Immature natural killer cell (primary cell): ENCODE data around the gene SLC30A1. TPM values are rescaled to one million over a fixed set of nuclear protein-coding genes. Genes with fewer than 3 reads are reported as not detected.
"Not testable (repeated sequence)": the region's sequence is repeated elsewhere in the genome, so short reads cannot be mapped to it uniquely, and the experiment has no call there.

ENCODE experiments used
- DNase-seq, 3 donors: peaks; one replicate each; pipeline ENCODE4 v3.0.0; 2022; ENCODE audit warnings: mixed read lengths in 1 of 3
- H3K27ac Mint-ChIP-seq, 6 donors: one replicate each; pipeline ENCODE4 v1.8.0; 2020; ENCODE audit warnings: mixed read lengths in 6 of 6, mild to moderate bottlenecking in 5 of 6, inconsistent platforms in 4 of 6, moderate library complexity in 3 of 6
- H3K27me3 Mint-ChIP-seq, 3 donors: one replicate each; pipeline ENCODE4 v1.8.0; 2020 to 2021; ENCODE audit warnings: low read depth in 3 of 3, mild to moderate bottlenecking in 3 of 3, mixed read lengths in 3 of 3, moderate library complexity in 3 of 3, inconsistent platforms in 1 of 3
- H3K36me3 Mint-ChIP-seq, 3 donors: one replicate each; pipeline ENCODE4 v1.8.0; 2020; ENCODE audit warnings: mixed read lengths in 3 of 3, inconsistent platforms in 2 of 3, mild to moderate bottlenecking in 2 of 3
- H3K4me1 Mint-ChIP-seq, 2 donors: one replicate each; pipeline ENCODE4 v1.8.0; 2020; ENCODE audit warnings: inconsistent platforms in 2 of 2, mild to moderate bottlenecking in 2 of 2, mixed read lengths in 2 of 2, moderate library complexity in 1 of 2
- H3K4me3 Mint-ChIP-seq, 5 donors: one replicate each; pipeline ENCODE4 v1.8.0; 2020; ENCODE audit warnings: mild to moderate bottlenecking in 5 of 5, mixed read lengths in 5 of 5, inconsistent platforms in 3 of 5, moderate library complexity in 3 of 5
- H3K9me3 Mint-ChIP-seq, 6 donors: one replicate each; pipeline ENCODE4 v1.8.0; 2020; ENCODE audit warnings: mild to moderate bottlenecking in 6 of 6, mixed read lengths in 6 of 6, inconsistent platforms in 4 of 6, moderate library complexity in 3 of 6
- polyA plus RNA-seq, 3 donors: library from polyadenylated mRNA; unstranded; fragments of 300-500 nt; fragmentation: Illumina TruSeq; gene quantifications; one replicate each; pipeline ENCODE4 v1.2.3, GENCODE V29; 2021

The SLC30A1 gene, protein sequence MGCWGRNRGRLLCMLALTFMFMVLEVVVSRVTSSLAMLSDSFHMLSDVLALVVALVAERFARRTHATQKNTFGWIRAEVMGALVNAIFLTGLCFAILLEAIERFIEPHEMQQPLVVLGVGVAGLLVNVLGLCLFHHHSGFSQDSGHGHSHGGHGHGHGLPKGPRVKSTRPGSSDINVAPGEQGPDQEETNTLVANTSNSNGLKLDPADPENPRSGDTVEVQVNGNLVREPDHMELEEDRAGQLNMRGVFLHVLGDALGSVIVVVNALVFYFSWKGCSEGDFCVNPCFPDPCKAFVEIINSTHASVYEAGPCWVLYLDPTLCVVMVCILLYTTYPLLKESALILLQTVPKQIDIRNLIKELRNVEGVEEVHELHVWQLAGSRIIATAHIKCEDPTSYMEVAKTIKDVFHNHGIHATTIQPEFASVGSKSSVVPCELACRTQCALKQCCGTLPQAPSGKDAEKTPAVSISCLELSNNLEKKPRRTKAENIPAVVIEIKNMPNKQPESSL
- polyA plus RNA-seq = 1 to 10 TPM in 2 of 3 donors, under 1 TPM in 1; 0.67 to 3.6 (median 2.2) TPM

DNA sequence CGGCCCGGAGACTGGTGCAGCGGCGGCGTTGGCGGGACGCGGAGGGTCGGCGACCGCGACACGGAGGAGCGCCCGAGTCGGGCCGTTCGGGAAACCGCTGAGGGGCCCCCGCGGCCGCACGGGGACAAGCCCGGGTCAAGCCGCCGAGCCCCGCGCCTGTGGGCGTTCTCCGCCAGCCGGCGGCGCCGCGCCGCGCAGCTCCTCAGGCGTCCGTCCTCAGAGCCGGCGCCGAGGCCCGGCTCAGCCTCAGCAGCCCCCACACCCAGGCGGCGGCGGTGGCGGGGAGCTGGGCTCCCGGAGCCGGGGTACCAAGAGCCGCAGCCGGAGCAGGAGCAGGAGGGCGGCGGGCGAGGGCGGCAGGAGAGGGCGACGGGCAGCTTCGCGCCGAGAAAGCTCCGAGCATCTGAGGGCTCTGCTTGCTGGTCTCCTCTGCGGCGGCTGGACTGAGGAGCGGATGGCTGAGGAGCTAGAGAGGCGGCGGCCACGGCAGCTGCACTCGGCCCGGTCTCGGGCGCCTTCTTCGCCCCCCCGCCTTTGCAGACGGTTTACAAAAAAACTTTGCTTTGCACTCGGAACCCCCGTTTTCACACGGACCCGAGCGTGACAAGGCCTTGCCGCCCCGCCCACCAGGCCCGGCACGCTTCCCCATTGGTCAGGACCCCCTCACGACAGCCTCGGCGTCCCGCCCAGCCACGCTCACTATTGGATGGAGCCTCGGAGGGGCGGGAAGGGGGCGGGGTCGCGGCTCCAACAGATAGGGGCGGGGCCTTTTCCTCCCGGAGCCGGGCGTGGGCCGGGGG is at the start of gene SLC30A1:
Gene SLC30A1 (minus strand): TSS at position 522 of the 800 bp plus-strand sequence. CDS start 549 bp downstream, outside the sequence.
- Mint-ChIP-seq H3K4me1 (peaks cover 61 to 78% of the 10 kb centered on the region in 2 donors), H3K4me3 (peak within 1 kb of the TSS; percentile 91 to 94 (median 93)), H3K27ac (peak within 1 kb of the TSS; percentile 84 to 94 (median 92)), H3K9me3 (no peaks in the 10 kb centered on the region), H3K27me3 (peaks cover 5 to 9% (median 7%) of the 10 kb centered on the region in 3 donors), H3K36me3 (peaks cover 0 to 13% (median 3%) of the 10 kb centered on the region in 3 donors)
- DNase-seq = peak; percentile 99 to 100 (median 100)

DNA sequence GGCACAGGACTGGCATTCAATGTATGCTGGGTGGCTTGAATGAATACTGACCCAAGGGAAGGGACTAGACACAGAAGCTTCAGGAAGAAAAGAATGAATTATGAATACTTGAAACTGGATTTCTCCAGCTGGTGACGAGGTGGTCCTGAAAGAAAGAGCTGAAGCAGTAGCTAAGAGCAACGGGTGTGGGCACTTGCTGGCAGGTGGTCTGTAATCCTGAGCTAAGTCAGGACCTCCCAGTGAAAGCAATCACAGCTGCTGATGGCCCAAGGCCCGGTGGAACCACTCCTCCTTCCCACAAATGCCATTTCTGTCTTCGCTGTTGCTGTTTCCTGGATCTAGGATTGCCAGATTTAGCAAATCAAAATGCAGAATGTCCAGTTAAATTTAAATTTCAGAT is 49.5 kb upstream of the SLC30A1 start:
- no peak overlapping the region for H3K27ac Mint-ChIP-seq
- DNase-seq = no peak
- peaks cover 0 to 3% (median 0%) of the 10 kb centered on the region in 3 donors for H3K27me3 Mint-ChIP-seq
- H3K9me3 Mint-ChIP-seq = no peaks in the 10 kb centered on the region
- no peaks in the 10 kb centered on the region for H3K36me3 Mint-ChIP-seq
- H3K4me1 Mint-ChIP-seq = peaks cover 20 to 25% of the 10 kb centered on the region in 2 donors
- no peak overlapping the region for H3K4me3 Mint-ChIP-seq

DNA sequence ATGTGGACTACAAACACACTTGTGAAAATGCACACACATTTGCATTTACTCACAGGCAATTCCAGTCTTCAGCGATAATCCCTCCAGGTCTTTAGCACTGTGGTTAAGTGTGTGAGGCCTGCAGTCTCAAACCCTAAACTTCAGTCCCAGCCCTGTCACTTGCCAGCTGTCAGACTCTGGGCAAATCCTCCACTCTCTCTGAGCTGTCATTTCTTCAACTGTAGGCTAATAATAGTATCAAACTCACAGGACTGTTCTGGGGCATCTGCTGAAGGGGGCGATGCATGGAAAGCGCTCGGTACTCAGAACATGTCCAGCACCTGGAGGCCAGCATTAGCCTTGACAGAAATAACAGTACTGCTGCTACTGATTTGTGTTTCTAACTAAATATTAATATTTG is 48.3 kb upstream of the SLC30A1 start:
- Mint-ChIP-seq H3K36me3 (no peaks in the 10 kb centered on the region), H3K27ac (no peak overlapping the region), H3K9me3 (no peaks in the 10 kb centered on the region)

DNA sequence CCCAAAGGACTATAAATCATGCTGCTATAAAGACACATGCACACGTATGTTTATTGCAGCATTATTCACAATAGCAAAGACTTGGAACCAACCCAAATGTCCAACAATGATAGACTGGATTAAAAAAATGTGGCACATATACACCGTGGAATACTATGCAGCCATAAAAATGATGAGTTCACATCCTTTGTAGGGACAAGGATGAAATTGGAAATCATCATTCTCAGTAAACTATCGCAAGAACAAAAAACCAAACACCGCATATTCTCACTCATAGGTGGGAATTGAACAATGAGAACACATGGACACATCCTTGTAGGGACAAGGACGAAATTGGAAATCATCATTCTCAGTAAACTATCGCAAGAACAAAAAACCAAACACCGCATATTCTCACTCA is 46.9 kb upstream of the SLC30A1 start:
- not testable (repeated sequence) for H3K27me3 Mint-ChIP-seq, H3K36me3 Mint-ChIP-seq, H3K9me3 Mint-ChIP-seq, H3K27ac Mint-ChIP-seq, DNase-seq, H3K4me1 Mint-ChIP-seq, H3K4me3 Mint-ChIP-seq

More for the DNA sequence above, 48.3 kb upstream of the SLC30A1 start:
- H3K4me3 Mint-ChIP-seq = no peak overlapping the region
- no peaks in the 10 kb centered on the region for H3K27me3 Mint-ChIP-seq
- no peak for DNase-seq
- peaks cover 10 to 17% of the 10 kb centered on the region in 2 donors for H3K4me1 Mint-ChIP-seq

DNA sequence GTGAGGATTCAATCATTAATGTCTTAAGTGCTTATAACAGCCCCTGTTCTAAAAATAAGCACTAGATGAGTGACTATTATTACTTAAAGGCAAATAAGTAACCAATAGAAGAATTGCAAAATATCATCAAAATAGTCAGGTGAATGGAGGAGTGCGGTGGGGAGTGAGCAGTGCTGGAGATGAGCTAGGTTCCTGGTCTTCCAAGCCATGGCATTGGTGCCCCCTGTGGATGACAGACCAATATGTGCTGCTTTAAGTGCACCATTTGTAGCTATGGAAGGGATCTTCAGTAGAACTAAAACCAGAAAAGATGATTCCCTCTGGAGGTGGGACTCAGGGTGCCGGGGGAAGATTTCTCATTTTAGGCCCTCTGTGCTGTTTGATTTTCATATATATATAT is 46.1 kb upstream of the SLC30A1 start:
- Mint-ChIP-seq H3K27me3 (peaks cover 0 to 2% (median 0%) of the 10 kb centered on the region in 3 donors), H3K27ac (no peak overlapping the region), H3K9me3 (no peaks in the 10 kb centered on the region), H3K4me1 (peaks cover 2 to 7% of the 10 kb centered on the region in 2 donors), H3K36me3 (no peaks in the 10 kb centered on the region), H3K4me3 (no peak overlapping the region)
- peak; percentile 47 to 62 (median 55) for DNase-seq

DNA sequence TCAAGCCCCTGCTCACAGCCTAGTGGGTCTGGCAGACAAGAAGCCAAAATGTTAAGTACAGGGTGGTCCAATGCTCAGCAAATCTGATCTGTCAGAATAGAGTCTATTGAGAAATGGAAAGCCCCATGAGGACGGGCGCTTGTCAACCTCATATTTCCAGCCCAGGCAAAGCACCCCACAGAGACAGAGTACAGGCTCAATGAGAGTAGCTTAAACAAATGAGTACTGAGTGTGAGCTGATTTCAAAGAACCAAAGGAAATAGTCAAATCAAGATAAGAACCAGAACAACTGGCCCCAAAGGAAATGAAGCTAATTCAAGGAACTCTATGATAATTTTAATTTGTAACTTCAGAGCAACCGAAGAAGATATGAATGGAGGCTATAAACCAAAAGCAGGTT is 44.6 kb upstream of the SLC30A1 start:
- no peak overlapping the region for H3K4me3 Mint-ChIP-seq
- no peak for DNase-seq
- H3K27ac Mint-ChIP-seq = peak overlapping the region in 1 of 6 donors; percentile 46
- H3K27me3 Mint-ChIP-seq = peaks cover 0 to 2% (median 0%) of the 10 kb centered on the region in 3 donors
- peaks cover 2 to 7% of the 10 kb centered on the region in 2 donors for H3K4me1 Mint-ChIP-seq
- H3K36me3 Mint-ChIP-seq = no peaks in the 10 kb centered on the region
- no peaks in the 10 kb centered on the region for H3K9me3 Mint-ChIP-seq

DNA sequence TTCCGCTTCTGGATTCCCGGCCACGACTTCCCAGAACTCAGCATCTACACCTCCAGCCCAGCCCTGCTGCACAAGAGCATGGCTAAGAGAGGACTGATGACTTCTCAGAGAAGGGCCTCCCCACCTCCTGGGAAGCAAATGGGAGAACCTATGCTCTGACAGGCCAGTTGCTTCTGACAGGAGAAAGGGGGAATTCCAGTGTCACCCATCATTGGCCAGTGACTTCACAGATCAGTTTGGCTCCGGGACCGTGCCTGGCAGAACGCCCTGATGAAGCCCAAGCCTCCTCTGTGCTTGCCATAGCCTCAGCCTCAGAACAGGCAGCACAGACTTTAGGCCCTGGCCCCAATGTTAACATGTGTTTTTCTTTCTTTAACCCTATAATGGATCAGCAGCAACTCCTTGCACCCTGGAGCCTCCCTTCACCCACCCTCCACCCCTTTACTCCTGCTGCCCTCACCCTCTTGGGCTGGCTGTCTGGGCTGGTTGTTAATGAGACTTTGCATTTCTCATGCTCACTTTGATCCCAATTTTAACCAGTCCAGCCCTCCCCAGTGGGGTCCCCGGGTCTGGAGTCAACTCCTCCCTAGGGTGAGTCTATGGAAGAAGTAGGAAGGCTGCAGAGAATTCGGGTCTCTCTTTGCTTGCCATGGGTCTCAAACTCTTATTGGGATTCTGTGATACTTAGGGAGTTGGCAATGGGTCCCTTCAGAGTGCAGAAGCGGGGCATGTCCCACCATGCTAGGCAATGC is 42.7 kb upstream of the SLC30A1 start:
- H3K27ac Mint-ChIP-seq = no peak overlapping the region
- H3K36me3 Mint-ChIP-seq = no peaks in the 10 kb centered on the region
- peaks cover 0 to 2% (median 0%) of the 10 kb centered on the region in 3 donors for H3K27me3 Mint-ChIP-seq
- H3K4me1 Mint-ChIP-seq = peaks cover 2 to 7% of the 10 kb centered on the region in 2 donors
- no peaks in the 10 kb centered on the region for H3K9me3 Mint-ChIP-seq
- H3K4me3 Mint-ChIP-seq = no peak overlapping the region
- no peak for DNase-seq

DNA sequence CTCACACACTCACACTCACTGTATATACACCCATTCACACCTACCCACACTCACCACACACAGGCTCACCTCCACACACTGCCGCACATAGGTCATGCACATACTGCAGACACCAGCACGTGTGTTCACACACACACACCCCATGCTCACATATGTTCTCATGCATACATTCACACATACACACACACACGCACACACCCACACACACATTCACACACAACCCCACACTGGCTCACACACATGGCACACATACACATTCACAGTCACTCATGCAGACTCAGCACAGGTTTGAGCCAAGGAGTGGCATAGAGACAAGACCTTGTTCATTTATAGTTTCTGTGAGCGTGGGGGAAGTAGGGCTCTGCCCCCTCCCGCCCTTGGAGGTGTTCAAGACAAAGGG is 41.1 kb upstream of the SLC30A1 start:
- H3K27ac Mint-ChIP-seq = peak overlapping the region in 1 of 6 donors; percentile 43
- H3K4me1 Mint-ChIP-seq = peaks cover 2 to 7% of the 10 kb centered on the region in 2 donors
- H3K4me3 Mint-ChIP-seq = no peak overlapping the region
- no peaks in the 10 kb centered on the region for H3K36me3 Mint-ChIP-seq
- DNase-seq = no peak
- H3K9me3 Mint-ChIP-seq = no peaks in the 10 kb centered on the region
- peaks cover 0 to 2% (median 2%) of the 10 kb centered on the region in 3 donors for H3K27me3 Mint-ChIP-seq

DNA sequence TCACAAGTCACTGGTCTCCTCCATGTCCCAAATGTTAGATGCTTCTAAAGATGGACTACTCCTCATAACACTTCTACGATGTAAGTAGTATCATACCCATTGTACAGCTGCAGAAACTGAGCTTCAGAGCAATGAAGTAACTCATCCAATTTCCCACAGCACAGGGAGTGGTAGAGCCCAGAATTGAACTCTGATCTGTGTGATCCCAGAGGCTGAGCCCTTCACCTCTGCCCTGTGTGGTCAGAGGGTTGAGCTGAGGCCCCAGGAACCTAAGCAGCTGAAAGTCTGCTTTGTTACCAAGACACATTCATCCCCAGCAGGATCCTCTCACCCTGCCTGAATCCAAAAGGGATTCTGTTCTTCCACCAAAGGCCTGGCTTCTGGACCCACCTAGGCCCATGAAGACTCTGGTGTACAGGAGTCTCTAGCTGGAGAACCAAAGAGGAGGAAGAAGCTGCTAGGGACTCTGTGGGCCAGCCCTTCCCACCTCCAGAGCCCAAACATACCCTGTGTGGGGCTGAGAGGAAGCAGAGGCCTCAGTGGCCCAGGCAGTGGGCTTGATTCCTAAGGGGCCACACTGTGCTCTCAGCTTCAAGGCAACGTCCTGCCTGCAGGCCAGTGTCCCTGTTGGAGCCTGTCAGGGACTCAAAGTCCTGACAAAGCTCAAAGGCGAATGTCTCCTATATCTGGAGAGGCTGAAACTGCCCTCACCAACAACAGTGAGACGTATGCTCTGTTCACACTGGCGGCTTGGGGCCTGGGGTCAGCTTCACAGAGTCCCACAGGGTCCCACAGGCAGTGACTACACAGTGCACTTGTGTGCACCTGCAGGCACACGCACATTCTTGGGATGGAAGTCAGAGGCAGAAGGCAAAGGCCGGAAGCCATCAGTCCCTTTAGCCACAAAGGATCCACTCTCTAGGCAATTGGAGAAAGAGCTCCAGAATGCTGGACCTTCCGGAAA is 40.4 kb upstream of the SLC30A1 start:
- H3K27ac Mint-ChIP-seq = no peak overlapping the region
- no peaks in the 10 kb centered on the region for H3K36me3 Mint-ChIP-seq
- H3K27me3 Mint-ChIP-seq = peaks cover 0 to 3% (median 2%) of the 10 kb centered on the region in 3 donors
- H3K4me3 Mint-ChIP-seq = no peak overlapping the region
- DNase-seq = no peak
- peaks cover 0 to 7% of the 10 kb centered on the region in 2 donors for H3K4me1 Mint-ChIP-seq
- no peaks in the 10 kb centered on the region for H3K9me3 Mint-ChIP-seq

DNA sequence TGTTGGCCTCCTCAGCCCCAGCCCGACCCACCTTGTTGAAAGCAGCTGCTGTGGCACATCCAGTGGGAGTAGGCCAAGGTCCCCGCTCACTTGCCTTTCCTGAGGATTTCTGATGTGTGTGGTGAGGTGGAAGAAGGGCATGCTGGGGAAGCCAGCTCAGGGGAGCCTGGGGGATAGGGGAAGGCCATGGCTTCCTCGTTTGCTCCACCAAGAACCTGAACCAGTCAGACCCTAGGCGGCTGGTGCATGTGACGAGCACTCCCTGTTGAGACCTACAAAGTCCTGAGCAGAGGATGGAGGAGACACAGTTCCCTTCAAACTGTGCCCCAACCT is 38.0 kb upstream of the SLC30A1 start:
- DNase-seq = no peak
- Mint-ChIP-seq H3K4me3 (no peak overlapping the region), H3K9me3 (no peaks in the 10 kb centered on the region), H3K27ac (no peak overlapping the region), H3K36me3 (no peaks in the 10 kb centered on the region), H3K4me1 (peaks cover 0 to 5% of the 10 kb centered on the region in 2 donors), H3K27me3 (peaks cover 0 to 3% (median 2%) of the 10 kb centered on the region in 3 donors)

DNA sequence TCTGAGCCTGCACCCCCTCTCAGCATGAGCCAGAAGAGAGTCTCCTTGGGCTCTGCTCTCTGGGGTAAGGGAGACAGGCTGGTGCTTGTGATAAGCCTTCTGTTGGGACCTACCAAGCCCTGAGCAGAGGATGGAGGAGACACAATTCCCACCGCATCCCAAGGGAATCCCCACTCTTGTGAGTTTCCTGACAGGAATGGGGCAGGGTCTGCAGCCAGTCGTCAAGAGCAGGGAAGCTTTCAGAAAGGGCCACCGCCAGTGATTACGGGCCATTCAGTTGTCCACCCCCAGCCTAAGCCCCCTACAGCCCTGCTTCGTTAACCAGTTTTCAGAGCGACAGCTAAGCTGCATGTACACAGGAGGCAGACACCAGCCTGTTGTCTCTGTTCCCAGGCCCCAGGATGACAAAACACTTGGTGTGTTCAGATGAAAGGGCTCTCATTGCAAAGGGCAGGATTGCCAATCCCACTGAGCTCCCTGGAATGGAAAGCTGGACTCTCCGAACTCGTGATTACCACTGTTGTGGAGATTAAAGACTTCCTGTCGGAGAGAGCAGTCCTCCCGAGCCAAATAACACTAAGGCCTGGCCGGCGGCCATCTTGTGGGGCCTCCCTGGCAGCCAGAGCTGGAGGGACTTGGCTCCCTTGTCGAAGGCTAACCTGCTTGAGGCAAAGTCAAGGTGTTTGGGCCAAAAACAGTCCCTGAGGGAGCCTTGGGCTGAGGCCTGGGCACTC is 37.4 kb upstream of the SLC30A1 start:
- H3K4me3 Mint-ChIP-seq = no peak overlapping the region
- no peak for DNase-seq
- peaks cover 0 to 5% of the 10 kb centered on the region in 2 donors for H3K4me1 Mint-ChIP-seq
- no peak overlapping the region for H3K27ac Mint-ChIP-seq
- peaks cover 0 to 3% (median 2%) of the 10 kb centered on the region in 3 donors for H3K27me3 Mint-ChIP-seq
- H3K36me3 Mint-ChIP-seq = no peaks in the 10 kb centered on the region
- H3K9me3 Mint-ChIP-seq = no peaks in the 10 kb centered on the region

DNA sequence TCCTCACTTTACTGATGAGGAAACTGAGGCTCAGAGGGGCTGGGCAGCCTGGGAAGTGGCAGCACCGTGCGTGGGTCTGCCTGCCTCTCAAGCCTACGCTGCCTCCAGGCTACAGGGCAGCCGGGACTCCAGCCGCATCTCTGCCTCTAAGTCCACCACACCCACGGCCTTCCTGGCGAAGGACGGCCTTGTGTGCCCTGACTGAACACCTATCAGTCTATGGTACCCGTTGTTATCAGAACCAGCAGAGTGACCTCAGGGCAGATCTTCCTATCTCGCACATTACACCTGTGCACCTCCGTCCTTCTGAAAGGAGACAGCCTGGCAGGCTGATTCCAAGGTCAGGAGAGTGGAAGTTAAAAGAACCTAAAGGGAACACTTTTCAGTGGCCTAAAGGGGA is 35.7 kb upstream of the SLC30A1 start:
- no peaks in the 10 kb centered on the region for H3K36me3 Mint-ChIP-seq
- H3K27me3 Mint-ChIP-seq = peaks cover 0 to 3% (median 0%) of the 10 kb centered on the region in 3 donors
- no peak overlapping the region for H3K27ac Mint-ChIP-seq
- no peak for DNase-seq
- no peaks in the 10 kb centered on the region for H3K9me3 Mint-ChIP-seq
- H3K4me3 Mint-ChIP-seq = no peak overlapping the region
- H3K4me1 Mint-ChIP-seq = peaks cover 0 to 5% of the 10 kb centered on the region in 2 donors
